Measurements from ENCODE around the gene FOXD1. TPM values are rescaled to one million over a fixed set of nuclear protein-coding genes. Genes with fewer than 3 reads are reported as not detected.
"Not testable (repeated sequence)": the region's sequence is repeated elsewhere in the genome, so short reads cannot be mapped to it uniquely, and the experiment has no call there.

FOXD1 gene
- total and polyA plus RNA-seq, 2 donors (not counting 3 experiments of a cell fraction or from before 2014, with no cell fraction given) = 0.06 to 0.20 TPM

DNA sequence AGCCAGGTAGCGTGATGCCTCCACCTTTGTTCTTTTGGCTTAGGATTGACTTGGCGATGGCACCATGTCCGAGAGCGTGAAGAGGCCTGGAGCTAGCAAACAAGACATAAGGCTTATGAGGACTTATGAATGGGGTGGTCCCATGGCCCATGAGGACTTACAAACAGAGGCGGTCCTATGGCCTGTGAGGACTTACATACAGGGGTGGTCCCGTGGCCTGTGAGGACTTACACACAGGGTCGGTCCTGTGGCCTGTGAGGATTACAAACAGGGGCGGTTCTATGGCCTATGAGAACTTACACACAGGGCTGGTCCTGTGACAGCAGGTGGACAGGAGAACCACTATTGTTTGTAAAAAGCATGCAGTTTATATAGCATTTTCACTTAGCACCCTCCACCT lies 21.3 kb upstream of the FOXD1 start:
- Histone ChIP-seq H4K20me1 (replicated peaks; ENCODE audit: control insufficient read depth, extremely low read depth, insufficient read depth, low read length) (no peaks in the 10 kb centered on the region), H3K9me3 (replicated peaks; ENCODE audit: control insufficient read depth, insufficient read depth, low read length) (no peaks in the 10 kb centered on the region), H3K36me3 (ENCODE audit: control insufficient read depth in 2 of 2, extremely low read depth in 1 of 2, insufficient read depth in 2 of 2, low read length in 2 of 2) (no peaks in the 10 kb centered on the region), H3K27ac (ENCODE audit: insufficient read depth, low read depth, low read length) (no peak overlapping the region), H3K79me2 (ENCODE audit: control insufficient read depth, insufficient read depth, low read length) (no peaks in the 10 kb centered on the region), H3K4me3 (replicated peaks in 1 of 3; ENCODE audit: insufficient read depth in 1 of 3, low read depth in 1 of 3, low read length in 3 of 3) (no peak overlapping the region), H3K4me1 (ENCODE audit: control insufficient read depth, extremely low read depth, insufficient read depth, low read length) (no peaks in the 10 kb centered on the region), H2AFZ (ENCODE audit: low read depth, low read length) (no peak overlapping the region), H3K4me2 (ENCODE audit: insufficient read depth, low read length) (no peak overlapping the region), H3K27me3 (ENCODE audit: control insufficient read depth in 2 of 2, insufficient read depth in 2 of 2, low read length in 2 of 2) (peaks cover 15 to 32% of the 10 kb centered on the region in 2 experiments), H3K9me1 (replicated peaks; ENCODE audit: control insufficient read depth, extremely low read depth, insufficient read depth, low read length) (no peaks in the 10 kb centered on the region), H3K9ac (replicated peaks; ENCODE audit: extremely low read depth, insufficient read depth, low read length) (no peak overlapping the region)
- CTCF ChIA-PET = no interaction called here
- DNase-seq (ENCODE audit: low read depth, low spot score) = no peak
- POLR2A ChIA-PET = no interaction called here
- dilution Hi-C loops (cut with MboI; ENCODE audit: extremely low pct_ligation_motif_present, low sequenced_read_pairs) (no loop called here), intact Hi-C loops (cut with micrococcal nuclease) (no loop called here)
- FAIRE-seq = no peak
- BruUV-seq (replicated peaks) = no TSS peak
- TF ChIP-seq POLR2AphosphoS5 (IDR thresholded peaks at IDR 0.05; ENCODE audit: insufficient read depth, low read depth, low read length) (no peak), POLR2A (IDR thresholded peaks at IDR 0.05; ENCODE audit: low read depth, low read length) (no peak), MAX (IDR thresholded peaks at IDR 0.05; ENCODE audit: insufficient read depth, insufficient read length) (no peak), JUN (IDR thresholded peaks at IDR 0.05; ENCODE audit: borderline replicate concordance, insufficient read depth, insufficient read length, low read depth) (no peak), MYC (IDR thresholded peaks at IDR 0.05; ENCODE audit: low read depth, low read length) (no peak)

DNA sequence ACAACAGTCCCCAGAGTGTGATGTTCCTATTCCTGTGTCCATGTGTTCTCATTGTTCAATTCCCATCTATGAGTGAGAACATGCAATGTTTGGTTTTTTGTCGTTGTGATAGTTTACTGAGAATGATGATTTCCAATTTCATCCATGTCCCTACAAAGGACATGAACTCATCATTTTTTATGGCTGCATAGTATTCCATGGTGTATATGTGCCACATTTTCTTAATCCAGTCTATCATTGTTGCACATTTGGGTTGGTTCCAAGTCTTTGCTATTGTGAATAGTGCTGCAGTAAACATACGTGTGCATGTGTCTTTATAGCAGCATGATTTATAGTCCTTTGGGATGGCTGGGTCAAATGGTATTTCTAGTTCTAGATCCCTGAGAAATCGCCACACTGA lies 20.1 kb upstream of the FOXD1 start:
- FAIRE-seq; POLR2A ChIA-PET; CTCF ChIA-PET; H3K9me3 ChIP-seq (replicated peaks; ENCODE audit: control insufficient read depth, insufficient read depth, low read length); H3K4me1 ChIP-seq (ENCODE audit: control insufficient read depth, extremely low read depth, insufficient read depth, low read length); H4K20me1 ChIP-seq (replicated peaks; ENCODE audit: control insufficient read depth, extremely low read depth, insufficient read depth, low read length); H3K4me3 ChIP-seq (replicated peaks in 1 of 3; ENCODE audit: insufficient read depth in 1 of 3, low read depth in 1 of 3, low read length in 3 of 3); H3K27ac ChIP-seq (ENCODE audit: insufficient read depth, low read depth, low read length); H3K9me1 ChIP-seq (replicated peaks; ENCODE audit: control insufficient read depth, extremely low read depth, insufficient read depth, low read length); dilution Hi-C loops (cut with MboI; ENCODE audit: extremely low pct_ligation_motif_present, low sequenced_read_pairs); BruUV-seq (replicated peaks); intact Hi-C loops (cut with micrococcal nuclease); H3K9ac ChIP-seq (replicated peaks; ENCODE audit: extremely low read depth, insufficient read depth, low read length); H2AFZ ChIP-seq (ENCODE audit: low read depth, low read length); H3K4me2 ChIP-seq (ENCODE audit: insufficient read depth, low read length); H3K79me2 ChIP-seq (ENCODE audit: control insufficient read depth, insufficient read depth, low read length); DNase-seq (ENCODE audit: low read depth, low spot score); H3K36me3 ChIP-seq (ENCODE audit: control insufficient read depth in 2 of 2, extremely low read depth in 1 of 2, insufficient read depth in 2 of 2, low read length in 2 of 2): not testable (repeated sequence)
- peaks cover 15 to 41% of the 10 kb centered on the region in 2 experiments for H3K27me3 ChIP-seq (ENCODE audit: control insufficient read depth in 2 of 2, insufficient read depth in 2 of 2, low read length in 2 of 2)
